ENCODE results near the gene ARFGEF3.
"Not testable (repeated sequence)": the region's sequence is repeated elsewhere in the genome, so short reads cannot be mapped to it uniquely, and the experiment has no call there.

ARFGEF3 gene

GRCh38 chr6:138175596-138175995 lies 13.9 kb downstream of the ARFGEF3 start:
- no peak for FAIRE-seq

- no peak for FAIRE-seq
These were observed 15.0 kb downstream of the ARFGEF3 start for GRCh38 chr6:138176652-138177232.

- no peak for FAIRE-seq
These were observed 21.4 kb downstream of the ARFGEF3 start for GRCh38 chr6:138182939-138183789.

- FAIRE-seq: no peak
These were observed 22.0 kb downstream of the ARFGEF3 start for GRCh38 chr6:138183790-138184134.

GRCh38 chr6:138184230-138184629 lies 22.5 kb downstream of the ARFGEF3 start:
- no peak for FAIRE-seq

GRCh38 chr6:138187156-138187555 lies 25.4 kb downstream of the ARFGEF3 start:
- no peak for FAIRE-seq

- FAIRE-seq: no peak
These were observed 26.7 kb downstream of the ARFGEF3 start for GRCh38 chr6:138188278-138188941.

GRCh38 chr6:138194287-138194686 lies 32.5 kb downstream of the ARFGEF3 start:
- no peak for FAIRE-seq

GRCh38 chr6:138196122-138196738 lies 34.5 kb downstream of the ARFGEF3 start:
- FAIRE-seq: no peak

GRCh38 chr6:138197570-138197969 lies 35.8 kb downstream of the ARFGEF3 start:
- no peak for FAIRE-seq

- no peak for FAIRE-seq
These were observed 36.8 kb downstream of the ARFGEF3 start for GRCh38 chr6:138198430-138199091.

GRCh38 chr6:138201836-138202235 lies 40.1 kb downstream of the ARFGEF3 start:
- no peak for FAIRE-seq

GRCh38 chr6:138203315-138203714 lies 41.6 kb downstream of the ARFGEF3 start:
- no peak for FAIRE-seq

GRCh38 chr6:138204303-138204702 lies 42.6 kb downstream of the ARFGEF3 start:
- no peak for FAIRE-seq

- FAIRE-seq: no peak
These were observed 43.1 kb downstream of the ARFGEF3 start for GRCh38 chr6:138204792-138205384.

GRCh38 chr6:138205437-138206094 lies 43.8 kb downstream of the ARFGEF3 start:
- no peak for FAIRE-seq

GRCh38 chr6:138206862-138207261 lies 45.1 kb downstream of the ARFGEF3 start:
- FAIRE-seq: no peak

- no peak for FAIRE-seq
These were observed 49.4 kb downstream of the ARFGEF3 start for GRCh38 chr6:138211048-138211581.

GRCh38 chr6:138211601-138212000 lies 49.9 kb downstream of the ARFGEF3 start:
- no peak for FAIRE-seq

- not testable (repeated sequence) for FAIRE-seq
These were observed 50.8 kb downstream of the ARFGEF3 start for GRCh38 chr6:138212530-138212929.

GRCh38 chr6:138215093-138215782 lies 53.5 kb downstream of the ARFGEF3 start:
- FAIRE-seq: no peak
